Fibroblast of skin of left biceps (primary cell): ENCODE measurements around the gene ZNF653.

Source experiments
- DNase-seq, 2 experiments: peaks; one replicate each; pipeline ENCODE4 v3.0.0-alpha.2; 2013; ENCODE audit warnings: low read depth in 2 of 2

Gene ZNF653

GRCh38 chr19:11505504-11506100 is at the start of gene ZNF653:
TSS of gene ZNF653 (minus strand) at chr19:11505839. CDS start at chr19:11505786, 53 bp downstream.
- DNase-seq, result peak; percentile 87

- no peak for DNase-seq
Observed at GRCh38 chr19:11555246-11555645, 49.6 kb upstream of the ZNF653 start.

GRCh38 chr19:11554160-11554559 is 48.5 kb upstream of the ZNF653 start:
- DNase-seq, result no peak

- DNase-seq, result no peak
Observed at GRCh38 chr19:11552666-11553372, 47.2 kb upstream of the ZNF653 start.

- DNase-seq, result no peak
Observed at GRCh38 chr19:11551603-11552235, 46.1 kb upstream of the ZNF653 start.

- no peak for DNase-seq
Observed at GRCh38 chr19:11550265-11550664, 44.6 kb upstream of the ZNF653 start.

GRCh38 chr19:11549386-11549953 is 43.8 kb upstream of the ZNF653 start:
- no peak for DNase-seq

GRCh38 chr19:11547929-11548700 is 42.5 kb upstream of the ZNF653 start:
- no peak for DNase-seq

GRCh38 chr19:11541238-11541637 is 35.6 kb upstream of the ZNF653 start:
- DNase-seq, result no peak

GRCh38 chr19:11540645-11541044 is 35.0 kb upstream of the ZNF653 start:
- no peak for DNase-seq

GRCh38 chr19:11539495-11540365 is 34.1 kb upstream of the ZNF653 start:
- peak; percentile 31 to 35 for DNase-seq

- peak; percentile 75 to 82 for DNase-seq
Observed at GRCh38 chr19:11538232-11539036, 32.8 kb upstream of the ZNF653 start, which contains the start of gene CNN1. TSS of gene CNN1 (plus strand) at chr19:11538851. CDS start at chr19:11538928, 77 bp downstream.

GRCh38 chr19:11535792-11536595 is 30.4 kb upstream of the ZNF653 start:
- peak; percentile 65 to 67 for DNase-seq

GRCh38 chr19:11534948-11535347 is 29.3 kb upstream of the ZNF653 start:
- DNase-seq, result no peak

- DNase-seq, result no peak
Observed at GRCh38 chr19:11534538-11534937, 28.9 kb upstream of the ZNF653 start.

GRCh38 chr19:11530432-11530831 is 24.8 kb upstream of the ZNF653 start:
- peak in 1 of 2 experiments; percentile 40 for DNase-seq

GRCh38 chr19:11528551-11529341 is 23.1 kb upstream of the ZNF653 start, which contains the start of gene ECSIT:
TSS of gene ECSIT (minus strand) at chr19:11529134. CDS start at chr19:11519170, 9,964 bp downstream.
- peak; percentile 95 for DNase-seq

- DNase-seq, result no peak
Observed at GRCh38 chr19:11519138-11519537, 13.5 kb upstream of the ZNF653 start.
